NCI-H2196 (cell line): ENCODE measurements around the gene NMUR1.
A peak's percentile ranks its signal among the peaks of the same experiment; 100 is the strongest.

Experiments used
- DNase-seq: peaks from one replicate; lab custom pipeline; 2025; ENCODE audit not compliant: unreplicated experiment; lab: John Stamatoyannopoulos, UW

The NMUR1 gene

GRCh38 chr2:231527091-231527395 is 3.2 kb downstream of the NMUR1 start:
- no peak for DNase-seq

GRCh38 chr2:231526341-231527090 is 3.7 kb downstream of the NMUR1 start:
- DNase-seq = no peak

GRCh38 chr2:231525248-231526163 is 4.7 kb downstream of the NMUR1 start:
- DNase-seq = no peak

GRCh38 chr2:231524477-231525247 is 5.6 kb downstream of the NMUR1 start:
- no peak for DNase-seq

GRCh38 chr2:231523451-231524285 is 6.6 kb downstream of the NMUR1 start:
- DNase-seq = no peak

- no peak for DNase-seq
These were observed 7.6 kb downstream of the NMUR1 start for GRCh38 chr2:231522418-231523180.

GRCh38 chr2:231521443-231521842 is 8.8 kb downstream of the NMUR1 start:
- DNase-seq = no peak

GRCh38 chr2:231519975-231520555 is 10.2 kb downstream of the NMUR1 start:
- no peak for DNase-seq

- DNase-seq = no peak
These were observed 11.5 kb downstream of the NMUR1 start for GRCh38 chr2:231518771-231519170.

GRCh38 chr2:231515603-231516002 is 14.6 kb downstream of the NMUR1 start:
- no peak for DNase-seq

- no peak for DNase-seq
These were observed 15.3 kb downstream of the NMUR1 start for GRCh38 chr2:231514951-231515297.

GRCh38 chr2:231514225-231514950 is 15.9 kb downstream of the NMUR1 start:
- peak; percentile 96 for DNase-seq

GRCh38 chr2:231513746-231514224 is 16.5 kb downstream of the NMUR1 start:
- no peak for DNase-seq

GRCh38 chr2:231512222-231512621 is 18.0 kb downstream of the NMUR1 start:
- DNase-seq = no peak

GRCh38 chr2:231503766-231504165 is 26.5 kb downstream of the NMUR1 start:
- DNase-seq = no peak

GRCh38 chr2:231502596-231502995 is 27.6 kb downstream of the NMUR1 start:
- no peak for DNase-seq

- DNase-seq = no peak
These were observed 32.6 kb downstream of the NMUR1 start for GRCh38 chr2:231497651-231498050.

- DNase-seq = no peak
These were observed 35.6 kb downstream of the NMUR1 start for GRCh38 chr2:231494669-231495068.

GRCh38 chr2:231490801-231491200 is 39.4 kb downstream of the NMUR1 start:
- no peak for DNase-seq
